PC-9 (cell line): ENCODE data around the gene SLC9A9. TPM values are rescaled to one million over a fixed set of nuclear protein-coding genes. Genes with fewer than 3 reads are reported as not detected.

Experiments used
- BruUV-seq: library from RNA; stranded (reverse); fragments of 400-500 nt; replicated peaks from 2 replicates; lab custom pipeline; 2021; lab: Mats Ljungman, UMichigan
- CTCF ChIA-PET: fragments of 300-600 bp; sonication (Branson Sonifier 250); formaldehyde crosslinking; loops from one replicate; lab custom pipeline; 2022; ENCODE audit warnings: antibody characterized with exemption; lab: Charles Lee
- POLR2A ChIA-PET: fragments of 300-600 bp; sonication (Branson Sonifier 250); formaldehyde crosslinking; loops from one replicate; lab custom pipeline; 2022; ENCODE audit warnings: antibody characterized with exemption; ENCODE audit not compliant: unreplicated experiment; lab: Charles Lee
- DNase-seq, 2 experiments: peaks; one replicate each; pipeline versions ENCODE4 v3.0.0 to v3.0.0-alpha.2; 2015 to 2022; ENCODE audit warnings: mixed read lengths in 1 of 2
- H2AFZ ChIP-seq: fragments of 200-600 bp; sonication (generic); 2 replicates; pipeline ENCODE4 v1.8.1; 2017; ENCODE audit warnings: antibody characterized with exemption
- H3F3A ChIP-seq: fragments of 200-600 bp; sonication (generic); 2 replicates; pipeline ENCODE4 v1.8.1; 2017; ENCODE audit warnings: antibody characterized with exemption, mild to moderate bottlenecking, low read depth; ENCODE audit not compliant: insufficient read depth
- H3K27ac ChIP-seq: fragments of 200-600 bp; sonication (generic); 2 replicates; pipeline ENCODE4 v1.6.1; 2016; ENCODE audit warnings: mixed run types
- H3K27me3 ChIP-seq: fragments of 200-600 bp; sonication (generic); 2 replicates; pipeline ENCODE4 v1.6.1; 2016; ENCODE audit warnings: low read depth, mixed run types; ENCODE audit not compliant: insufficient read depth
- H3K36me3 ChIP-seq: fragments of 200-600 bp; sonication (generic); 2 replicates; pipeline ENCODE4 v1.6.1; 2016; ENCODE audit warnings: low read depth, mixed run types
- H3K4me1 ChIP-seq: fragments of 200-600 bp; sonication (generic); replicated peaks from 2 replicates; pipeline ENCODE4 v1.6.1; 2016; ENCODE audit warnings: mixed run types; ENCODE audit not compliant: insufficient read depth
- H3K4me2 ChIP-seq: fragments of 200-600 bp; sonication (generic); 2 replicates; pipeline ENCODE4 v1.6.1; 2017; ENCODE audit warnings: mixed run types
- H3K4me3 ChIP-seq: fragments of 200-600 bp; sonication (generic); 2 replicates; pipeline ENCODE4 v1.6.1; 2016; ENCODE audit warnings: mixed run types
- H3K79me2 ChIP-seq: fragments of 200-600 bp; sonication (generic); 2 replicates; pipeline ENCODE4 v1.6.1; 2017; ENCODE audit warnings: low read depth, mixed run types
- H3K9me2 ChIP-seq: fragments of 200-600 bp; sonication (generic); 2 replicates; pipeline ENCODE4 v1.8.1; 2017; ENCODE audit warnings: mild to moderate bottlenecking; ENCODE audit not compliant: insufficient read depth
- H3K9me3 ChIP-seq: fragments of 200-600 bp; sonication (generic); 2 replicates; pipeline ENCODE4 v1.8.1; 2016; ENCODE audit warnings: low read depth; ENCODE audit not compliant: insufficient read depth
- H4K20me1 ChIP-seq: fragments of 200-600 bp; sonication (generic); 2 replicates; pipeline ENCODE4 v1.8.1; 2017; ENCODE audit not compliant: insufficient read depth
- EZH2 ChIP-seq: fragments of 200-600 bp; sonication (generic); IDR thresholded peaks from 2 replicates; pipeline ENCODE4 v1.8.0; 2017; ENCODE audit warnings: antibody characterized with exemption, low read depth
- intact Hi-C: fragments of 100-400 bp; cut with micrococcal nuclease; formaldehyde crosslinking; loops from one replicate; pipeline ENCODE4 v1.10.0; 2022; ENCODE audit not compliant: unreplicated experiment
- total RNA-seq: library from RNA; stranded (reverse); gene quantifications from 2 replicates; pipeline ENCODE4 v1.2.3, GENCODE V29; 2021
- TF ChIP-seq, protein P1 (sequence below): fragments of 200-600 bp; sonication (generic); conservative IDR thresholded peaks from 2 replicates; pipeline ENCODE4 v1.6.1; 2017; ENCODE audit warnings: mixed run types, antibody characterized with exemption, mild to moderate bottlenecking, moderate library complexity

Gene SLC9A9
- total RNA-seq, 1 experiment from 2014 or later = 1.7 TPM

GRCh38 chr3:143627336-143627735, 220.9 kb downstream of the SLC9A9 start:
- no peak overlapping the region for H3K4me3 ChIP-seq
- intact Hi-C loops = no loop called here
- H2AFZ ChIP-seq = no peak overlapping the region
- no peaks in the 10 kb centered on the region for H3K9me3 ChIP-seq
- H3K79me2 ChIP-seq = no peaks in the 10 kb centered on the region
- no peaks in the 10 kb centered on the region for H4K20me1 ChIP-seq
- CTCF ChIA-PET = no interaction called here
- no peaks in the 10 kb centered on the region for H3K4me1 ChIP-seq
- H3F3A ChIP-seq = no peaks in the 10 kb centered on the region
- no peak overlapping the region for H3K4me2 ChIP-seq
- POLR2A ChIA-PET = no interaction called here
- H3K36me3 ChIP-seq = no peaks in the 10 kb centered on the region
- no peaks in the 10 kb centered on the region for H3K27me3 ChIP-seq
- H3K9me2 ChIP-seq = no peaks in the 10 kb centered on the region
- no peak for DNase-seq
- no TSS peak for BruUV-seq
- no peak for TF ChIP-seq EZH2
- TF ChIP-seq, protein P1, sequence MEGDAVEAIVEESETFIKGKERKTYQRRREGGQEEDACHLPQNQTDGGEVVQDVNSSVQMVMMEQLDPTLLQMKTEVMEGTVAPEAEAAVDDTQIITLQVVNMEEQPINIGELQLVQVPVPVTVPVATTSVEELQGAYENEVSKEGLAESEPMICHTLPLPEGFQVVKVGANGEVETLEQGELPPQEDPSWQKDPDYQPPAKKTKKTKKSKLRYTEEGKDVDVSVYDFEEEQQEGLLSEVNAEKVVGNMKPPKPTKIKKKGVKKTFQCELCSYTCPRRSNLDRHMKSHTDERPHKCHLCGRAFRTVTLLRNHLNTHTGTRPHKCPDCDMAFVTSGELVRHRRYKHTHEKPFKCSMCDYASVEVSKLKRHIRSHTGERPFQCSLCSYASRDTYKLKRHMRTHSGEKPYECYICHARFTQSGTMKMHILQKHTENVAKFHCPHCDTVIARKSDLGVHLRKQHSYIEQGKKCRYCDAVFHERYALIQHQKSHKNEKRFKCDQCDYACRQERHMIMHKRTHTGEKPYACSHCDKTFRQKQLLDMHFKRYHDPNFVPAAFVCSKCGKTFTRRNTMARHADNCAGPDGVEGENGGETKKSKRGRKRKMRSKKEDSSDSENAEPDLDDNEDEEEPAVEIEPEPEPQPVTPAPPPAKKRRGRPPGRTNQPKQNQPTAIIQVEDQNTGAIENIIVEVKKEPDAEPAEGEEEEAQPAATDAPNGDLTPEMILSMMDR = no peak
- H3K27ac ChIP-seq = no peak overlapping the region

GRCh38 chr3:143619231-143619630, 229.0 kb downstream of the SLC9A9 start:
- no peak overlapping the region for H3K4me3 ChIP-seq
- H4K20me1 ChIP-seq = no peaks in the 10 kb centered on the region
- H3K27ac ChIP-seq = no peak overlapping the region
- ChIA-PET CTCF (no interaction called here), POLR2A (no interaction called here)
- no TSS peak for BruUV-seq
- intact Hi-C loops = no loop called here
- H3K9me3 ChIP-seq = no peaks in the 10 kb centered on the region
- TF ChIP-seq, protein P1 = no peak
- no peak for TF ChIP-seq EZH2
- no peaks in the 10 kb centered on the region for H3F3A ChIP-seq
- H3K36me3 ChIP-seq = no peaks in the 10 kb centered on the region
- H3K79me2 ChIP-seq = no peaks in the 10 kb centered on the region
- no peak overlapping the region for H3K4me2 ChIP-seq
- no peaks in the 10 kb centered on the region for H3K4me1 ChIP-seq
- H3K9me2 ChIP-seq = no peaks in the 10 kb centered on the region
- DNase-seq = no peak
- H3K27me3 ChIP-seq = no peaks in the 10 kb centered on the region
- no peak overlapping the region for H2AFZ ChIP-seq

- intact Hi-C loops = no loop called here
- Histone ChIP-seq H3K27me3 (no peaks in the 10 kb centered on the region), H3K79me2 (no peaks in the 10 kb centered on the region), H4K20me1 (no peaks in the 10 kb centered on the region), H3K4me1 (no peaks in the 10 kb centered on the region), H3K9me3 (no peaks in the 10 kb centered on the region), H3K27ac (no peak overlapping the region), H3F3A (no peaks in the 10 kb centered on the region), H3K36me3 (no peaks in the 10 kb centered on the region), H3K9me2 (no peaks in the 10 kb centered on the region), H3K4me3 (no peak overlapping the region), H2AFZ (no peak overlapping the region), H3K4me2 (no peak overlapping the region)
- no peak for DNase-seq
- ChIA-PET POLR2A (no interaction called here), CTCF (no interaction called here)
- TF ChIP-seq, protein P1 = no peak
- TF ChIP-seq EZH2 = no peak
- no TSS peak for BruUV-seq
Observed at GRCh38 chr3:143617050-143617449, 231.2 kb downstream of the SLC9A9 start.
